GM13976 (cell line): Measurements from ENCODE around the gene C19orf85.
A peak's percentile ranks its signal among the peaks of the same experiment; 100 is the strongest.

ENCODE experiments used
- DNase-seq: peaks from one replicate; pipeline ENCODE4 v3.0.0; 2012; ENCODE audit warnings: low spot score
- in situ Hi-C: fragments of 300-500 bp; cut with MboI; formaldehyde crosslinking; loops from one replicate; pipeline ENCODE4 v1.12.0; 2022; ENCODE audit warnings: low sequenced_read_pairs, mixed read lengths, inconsistent platforms; ENCODE audit not compliant: unreplicated experiment
- TF ChIP-seq, protein P1 (sequence below): IDR thresholded peaks from 2 replicates; pipeline ENCODE4 v1.5.1; 2012; ENCODE audit warnings: borderline replicate concordance, mild to moderate bottlenecking; ENCODE audit not compliant: insufficient read depth; ENCODE audit errors: extremely low read depth, missing control alignments, control extremely low read depth

Gene C19orf85

DNA sequence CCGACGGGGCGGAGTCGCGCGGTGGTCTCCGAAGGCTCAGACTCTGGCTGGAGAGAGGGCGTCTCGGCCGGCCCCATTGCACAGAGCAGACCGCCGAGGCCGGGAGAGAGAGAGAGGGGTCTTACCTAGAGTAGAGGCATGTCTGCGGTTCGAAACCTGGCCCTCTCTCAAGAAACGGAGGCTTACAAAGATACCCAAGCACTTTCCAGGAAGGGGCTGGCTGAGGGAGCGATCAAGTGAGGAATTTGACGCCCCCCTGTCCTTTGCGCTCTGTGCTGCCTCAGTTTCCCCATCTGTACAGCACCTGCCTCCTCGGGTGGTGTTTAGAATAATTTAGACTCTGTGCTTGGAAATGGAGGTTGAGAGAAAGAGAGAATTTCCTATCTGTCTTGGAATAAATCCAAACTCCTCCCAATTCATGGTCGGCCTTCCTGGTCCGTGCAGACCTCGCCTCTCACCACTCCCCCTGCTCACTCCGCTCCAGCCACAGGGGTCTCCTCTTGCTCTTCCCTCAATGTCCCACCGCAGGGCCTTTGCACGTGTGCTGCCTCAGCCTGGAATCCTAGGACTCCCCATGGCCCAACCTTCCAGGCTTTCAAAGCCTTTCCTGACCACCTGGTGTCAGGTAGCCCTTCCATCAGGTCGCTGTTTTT is 2.5 kb downstream of the C19orf85 start:
- TF ChIP-seq, protein P1, sequence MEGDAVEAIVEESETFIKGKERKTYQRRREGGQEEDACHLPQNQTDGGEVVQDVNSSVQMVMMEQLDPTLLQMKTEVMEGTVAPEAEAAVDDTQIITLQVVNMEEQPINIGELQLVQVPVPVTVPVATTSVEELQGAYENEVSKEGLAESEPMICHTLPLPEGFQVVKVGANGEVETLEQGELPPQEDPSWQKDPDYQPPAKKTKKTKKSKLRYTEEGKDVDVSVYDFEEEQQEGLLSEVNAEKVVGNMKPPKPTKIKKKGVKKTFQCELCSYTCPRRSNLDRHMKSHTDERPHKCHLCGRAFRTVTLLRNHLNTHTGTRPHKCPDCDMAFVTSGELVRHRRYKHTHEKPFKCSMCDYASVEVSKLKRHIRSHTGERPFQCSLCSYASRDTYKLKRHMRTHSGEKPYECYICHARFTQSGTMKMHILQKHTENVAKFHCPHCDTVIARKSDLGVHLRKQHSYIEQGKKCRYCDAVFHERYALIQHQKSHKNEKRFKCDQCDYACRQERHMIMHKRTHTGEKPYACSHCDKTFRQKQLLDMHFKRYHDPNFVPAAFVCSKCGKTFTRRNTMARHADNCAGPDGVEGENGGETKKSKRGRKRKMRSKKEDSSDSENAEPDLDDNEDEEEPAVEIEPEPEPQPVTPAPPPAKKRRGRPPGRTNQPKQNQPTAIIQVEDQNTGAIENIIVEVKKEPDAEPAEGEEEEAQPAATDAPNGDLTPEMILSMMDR = no peak
- no peak for DNase-seq
- in situ Hi-C loops = no loop called here

DNA sequence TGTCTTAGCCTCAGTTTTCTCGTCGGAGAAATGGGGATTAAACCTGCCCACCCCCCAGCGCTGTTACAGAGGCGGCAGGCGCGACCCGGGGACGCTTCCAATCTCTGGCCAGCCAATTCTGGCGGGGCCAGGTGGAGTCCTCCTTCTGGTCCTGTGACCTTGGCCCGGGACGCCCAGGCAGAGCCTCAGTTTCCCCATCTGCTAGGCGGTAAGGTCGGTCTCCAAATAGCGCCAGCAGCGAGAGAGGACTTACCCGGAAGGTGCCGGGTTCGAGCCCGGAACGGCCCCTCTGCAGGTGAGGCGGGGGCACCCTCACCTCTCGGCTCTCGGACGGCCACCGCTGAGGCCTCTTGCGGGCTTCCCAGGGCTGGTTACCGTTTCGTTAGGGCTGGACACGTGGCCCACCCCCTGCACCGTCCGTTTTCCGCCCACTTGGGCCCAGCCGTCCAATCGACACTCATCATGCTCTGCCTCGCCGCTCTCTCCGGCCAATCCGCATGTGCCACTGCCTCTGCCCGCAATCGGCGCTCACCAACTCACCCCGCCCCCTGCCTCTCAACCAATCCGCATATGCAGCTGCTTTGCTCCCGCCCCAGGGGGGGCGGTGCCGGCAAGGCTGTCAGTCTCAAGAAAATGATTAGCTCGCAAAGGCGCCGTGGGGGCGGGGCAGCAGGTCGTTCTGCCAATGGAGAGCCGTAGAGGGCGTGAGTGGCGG is 3.1 kb downstream of the C19orf85 start, which contains the start of gene ISOC2:
Gene ISOC2, minus strand, starts transcription at position 384 of the 715 bp plus-strand sequence. CDS start 5,156 bp downstream, outside the sequence.
- TF ChIP-seq, protein P1 = no peak
- in situ Hi-C loops = no loop called here
- DNase-seq = peak; percentile 100

DNA sequence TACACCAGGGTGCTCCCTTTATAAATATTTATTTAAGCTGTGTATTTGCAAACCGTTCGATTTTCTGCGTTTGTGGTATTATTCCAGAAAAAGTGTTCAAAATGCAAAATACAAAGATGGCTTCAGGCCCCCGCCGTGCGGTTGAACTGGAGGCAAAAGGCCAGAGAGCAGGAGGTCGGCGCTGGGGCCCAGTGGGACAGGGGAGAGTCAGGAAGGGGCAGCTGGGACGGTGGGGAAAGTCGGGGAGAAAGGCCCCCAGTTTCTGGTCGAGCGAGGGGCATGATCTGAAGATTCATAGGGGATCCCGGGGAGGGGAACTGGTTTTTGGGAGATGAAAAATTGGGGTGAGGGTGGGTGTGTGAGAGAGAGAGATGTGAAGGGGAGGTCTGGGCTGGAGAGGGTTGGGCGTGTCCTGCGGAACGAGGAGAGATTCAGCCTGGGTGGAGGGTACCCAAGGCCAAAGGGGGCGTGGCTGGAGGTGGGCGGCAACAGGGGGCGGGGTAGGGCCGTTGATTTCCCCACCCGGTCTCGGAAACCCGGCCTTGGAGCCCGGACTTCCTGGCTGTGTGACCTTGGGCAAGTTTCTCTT is 3.8 kb downstream of the C19orf85 start:
- TF ChIP-seq, protein P1 = no peak
- DNase-seq = peak; percentile 81
- in situ Hi-C loops = no loop called here

DNA sequence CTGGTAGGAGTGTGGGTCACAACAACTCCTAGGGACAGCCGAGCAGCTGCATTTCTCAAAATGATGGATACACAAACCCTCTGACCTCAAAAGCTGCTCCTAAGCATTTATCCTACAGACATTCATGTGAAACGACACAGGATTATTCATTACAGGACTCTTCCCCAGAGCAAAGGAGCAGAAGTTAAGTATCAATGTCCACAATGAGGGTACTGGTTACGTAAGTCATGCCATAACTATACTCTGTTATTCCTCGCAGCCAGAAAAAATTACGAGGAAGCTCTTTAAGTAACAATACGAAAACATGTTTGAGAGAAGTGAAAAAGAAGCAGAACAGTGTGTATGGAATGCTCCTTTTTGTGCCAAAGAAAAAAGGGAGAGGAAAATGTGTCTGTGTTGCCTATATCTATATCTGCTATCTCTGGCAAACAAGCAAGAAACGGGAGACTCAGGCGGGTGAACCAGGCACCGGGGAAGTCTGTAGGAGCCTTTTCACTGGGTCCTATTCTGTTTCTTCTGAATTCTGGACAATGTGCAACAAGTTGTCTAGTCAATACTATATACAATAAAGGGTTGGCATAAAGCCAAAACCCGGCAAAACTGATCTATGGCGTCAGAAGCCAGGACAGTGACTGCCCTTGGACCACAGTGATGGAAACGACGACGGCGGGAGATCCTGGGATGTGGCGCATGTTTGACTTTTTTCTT is 4.4 kb downstream of the C19orf85 start:
- TF ChIP-seq, protein P1 = no peak
- DNase-seq = no peak
- in situ Hi-C loops = no loop called here

DNA sequence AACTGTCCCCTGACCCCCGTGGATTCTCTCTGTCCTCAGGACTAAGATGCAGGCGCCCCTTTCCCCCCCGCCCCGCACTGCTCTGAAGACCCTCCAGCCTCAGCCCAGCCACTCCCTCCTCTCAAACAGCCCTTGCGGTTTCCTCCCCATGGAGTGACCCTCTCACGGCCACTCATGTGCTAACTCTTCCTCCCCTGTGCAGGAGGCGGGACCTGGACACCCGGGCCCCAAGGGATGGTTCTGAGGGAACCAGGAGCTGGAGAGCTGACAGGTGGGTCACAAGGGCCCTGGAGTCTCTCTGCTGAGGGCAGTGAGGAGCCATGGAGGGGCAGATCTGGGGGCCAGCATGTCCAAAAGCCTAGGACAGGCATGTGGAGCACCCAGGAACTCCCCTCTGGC is 5.0 kb downstream of the C19orf85 start:
- in situ Hi-C loops = no loop called here
- TF ChIP-seq, protein P1 = no peak
- no peak for DNase-seq
